ENCODE measurements around the gene NMUR2. TPM values are rescaled to one million over a fixed set of nuclear protein-coding genes. Genes with fewer than 3 reads are reported as not detected.

Gene NMUR2
- total RNA-seq, 1 donor from 2014 or later = 1.8 TPM

DNA sequence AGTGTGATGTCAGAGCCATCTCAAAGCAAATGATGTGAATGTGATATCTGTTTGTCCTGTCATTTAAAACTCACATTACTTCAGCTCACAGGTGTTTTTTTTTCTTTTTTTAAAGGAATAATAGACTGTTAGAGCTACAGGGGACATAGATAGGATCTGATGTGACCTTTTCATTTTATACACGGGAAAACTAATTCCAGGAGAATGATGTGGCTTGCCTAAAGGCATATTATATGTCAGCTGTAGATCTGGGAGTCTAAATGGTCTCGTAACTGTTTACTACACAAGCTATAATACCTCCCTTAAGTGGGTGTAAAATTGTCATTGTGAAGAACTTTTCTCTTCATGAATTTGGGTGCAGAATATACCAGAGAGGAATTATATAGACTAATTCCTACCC is 2.0 kb downstream of the NMUR2 start:
- Mint-ChIP-seq H3K4me1 (peaks cover 7% of the 10 kb centered on the region), H3K27me3 (ENCODE audit: low read depth) (peaks cover 14% of the 10 kb centered on the region), H3K36me3 (no peaks in the 10 kb centered on the region), H3K9me3 (peaks cover 1% of the 10 kb centered on the region), H3K4me3 (no peak overlapping the region), H3K27ac (no peak overlapping the region)
- no peak for DNase-seq (ENCODE audit: low spot score in 2 of 2, unreplicated experiment in 2 of 2)
- TF ChIP-seq, protein P1, sequence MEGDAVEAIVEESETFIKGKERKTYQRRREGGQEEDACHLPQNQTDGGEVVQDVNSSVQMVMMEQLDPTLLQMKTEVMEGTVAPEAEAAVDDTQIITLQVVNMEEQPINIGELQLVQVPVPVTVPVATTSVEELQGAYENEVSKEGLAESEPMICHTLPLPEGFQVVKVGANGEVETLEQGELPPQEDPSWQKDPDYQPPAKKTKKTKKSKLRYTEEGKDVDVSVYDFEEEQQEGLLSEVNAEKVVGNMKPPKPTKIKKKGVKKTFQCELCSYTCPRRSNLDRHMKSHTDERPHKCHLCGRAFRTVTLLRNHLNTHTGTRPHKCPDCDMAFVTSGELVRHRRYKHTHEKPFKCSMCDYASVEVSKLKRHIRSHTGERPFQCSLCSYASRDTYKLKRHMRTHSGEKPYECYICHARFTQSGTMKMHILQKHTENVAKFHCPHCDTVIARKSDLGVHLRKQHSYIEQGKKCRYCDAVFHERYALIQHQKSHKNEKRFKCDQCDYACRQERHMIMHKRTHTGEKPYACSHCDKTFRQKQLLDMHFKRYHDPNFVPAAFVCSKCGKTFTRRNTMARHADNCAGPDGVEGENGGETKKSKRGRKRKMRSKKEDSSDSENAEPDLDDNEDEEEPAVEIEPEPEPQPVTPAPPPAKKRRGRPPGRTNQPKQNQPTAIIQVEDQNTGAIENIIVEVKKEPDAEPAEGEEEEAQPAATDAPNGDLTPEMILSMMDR (IDR thresholded peaks at IDR 0.05; ENCODE audit: unreplicated experiment) = no peak

DNA sequence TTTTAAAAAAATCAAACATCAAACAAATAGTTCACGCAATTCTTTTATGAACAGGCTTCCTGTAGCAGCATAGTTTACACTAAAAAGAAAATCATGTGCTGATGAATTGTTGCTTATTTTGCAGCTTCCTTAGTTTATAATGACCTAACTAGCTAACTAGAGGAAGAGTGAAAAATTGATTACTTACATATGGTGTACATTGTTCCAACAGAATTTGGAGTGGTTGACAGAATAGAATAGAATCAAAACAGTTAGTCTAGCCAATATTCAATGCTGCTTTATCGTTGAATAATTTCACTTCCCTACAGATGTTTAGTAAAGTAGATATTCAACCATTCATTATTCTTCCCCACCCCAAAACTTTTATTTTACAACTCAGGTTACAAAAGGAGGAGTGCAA is 4.2 kb downstream of the NMUR2 start:
- H3K27ac Mint-ChIP-seq = no peak overlapping the region
- no peaks in the 10 kb centered on the region for H3K9me3 Mint-ChIP-seq
- TF ChIP-seq, protein P1 (IDR thresholded peaks at IDR 0.05; ENCODE audit: unreplicated experiment) = no peak
- no peak overlapping the region for H3K4me3 Mint-ChIP-seq
- H3K27me3 Mint-ChIP-seq (ENCODE audit: low read depth) = peaks cover 18% of the 10 kb centered on the region
- no peaks in the 10 kb centered on the region for H3K36me3 Mint-ChIP-seq
- peaks cover 9% of the 10 kb centered on the region for H3K4me1 Mint-ChIP-seq
- no peak for DNase-seq (ENCODE audit: low spot score in 2 of 2, unreplicated experiment in 2 of 2)

DNA sequence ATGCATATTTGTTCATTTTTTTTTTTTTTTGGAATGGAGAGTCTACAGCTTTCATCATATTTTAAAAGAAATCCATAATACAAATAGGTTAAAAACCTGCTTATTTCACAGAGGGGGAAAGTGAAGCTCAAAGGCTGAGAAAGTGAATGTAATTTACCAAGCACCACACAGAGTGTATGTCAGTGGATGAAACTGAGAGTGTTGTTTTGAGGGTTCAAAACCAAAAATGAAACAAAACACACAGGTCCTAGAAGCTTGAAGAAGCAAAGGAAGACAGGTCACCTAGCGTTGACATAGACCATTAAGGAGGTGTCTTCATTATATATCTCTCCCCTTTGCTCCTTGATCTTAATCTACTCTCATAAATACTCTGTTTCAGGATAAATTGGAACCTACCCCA is 7.5 kb downstream of the NMUR2 start:
- peaks cover 18% of the 10 kb centered on the region for H3K27me3 Mint-ChIP-seq (ENCODE audit: low read depth)
- no peak for DNase-seq (ENCODE audit: low spot score in 2 of 2, unreplicated experiment in 2 of 2)
- TF ChIP-seq, protein P1 (IDR thresholded peaks at IDR 0.05; ENCODE audit: unreplicated experiment) = no peak
- peaks cover 4% of the 10 kb centered on the region for H3K4me1 Mint-ChIP-seq
- H3K36me3 Mint-ChIP-seq = no peaks in the 10 kb centered on the region
- no peaks in the 10 kb centered on the region for H3K9me3 Mint-ChIP-seq
- H3K4me3 Mint-ChIP-seq = no peak overlapping the region
- H3K27ac Mint-ChIP-seq = no peak overlapping the region

DNA sequence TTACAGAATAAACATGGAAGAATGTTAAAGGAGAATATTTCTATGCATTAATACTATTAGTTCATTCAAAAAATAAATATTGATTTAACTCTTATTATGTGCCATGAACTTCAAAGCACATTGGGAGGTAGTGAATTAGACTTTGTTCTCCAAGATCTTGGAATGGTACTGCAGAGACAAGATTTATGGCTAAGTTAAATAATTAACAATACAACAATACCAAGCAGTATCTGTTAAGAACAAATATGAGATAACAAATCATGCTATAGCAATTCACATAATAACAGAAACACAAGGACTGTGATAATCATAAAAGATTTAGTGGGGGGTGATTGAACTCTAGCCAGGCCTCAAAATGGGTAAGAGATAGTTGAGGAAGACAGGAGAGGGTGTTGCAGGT is 11.6 kb downstream of the NMUR2 start:
- Mint-ChIP-seq H3K9me3 (peaks cover 20% of the 10 kb centered on the region), H3K27me3 (ENCODE audit: low read depth) (peaks cover 6% of the 10 kb centered on the region), H3K4me1 (peaks cover 4% of the 10 kb centered on the region), H3K36me3 (no peaks in the 10 kb centered on the region), H3K4me3 (no peak overlapping the region), H3K27ac (no peak overlapping the region)
- DNase-seq (ENCODE audit: low spot score in 2 of 2, unreplicated experiment in 2 of 2) = no peak
- TF ChIP-seq, protein P1 (IDR thresholded peaks at IDR 0.05; ENCODE audit: unreplicated experiment) = no peak

DNA sequence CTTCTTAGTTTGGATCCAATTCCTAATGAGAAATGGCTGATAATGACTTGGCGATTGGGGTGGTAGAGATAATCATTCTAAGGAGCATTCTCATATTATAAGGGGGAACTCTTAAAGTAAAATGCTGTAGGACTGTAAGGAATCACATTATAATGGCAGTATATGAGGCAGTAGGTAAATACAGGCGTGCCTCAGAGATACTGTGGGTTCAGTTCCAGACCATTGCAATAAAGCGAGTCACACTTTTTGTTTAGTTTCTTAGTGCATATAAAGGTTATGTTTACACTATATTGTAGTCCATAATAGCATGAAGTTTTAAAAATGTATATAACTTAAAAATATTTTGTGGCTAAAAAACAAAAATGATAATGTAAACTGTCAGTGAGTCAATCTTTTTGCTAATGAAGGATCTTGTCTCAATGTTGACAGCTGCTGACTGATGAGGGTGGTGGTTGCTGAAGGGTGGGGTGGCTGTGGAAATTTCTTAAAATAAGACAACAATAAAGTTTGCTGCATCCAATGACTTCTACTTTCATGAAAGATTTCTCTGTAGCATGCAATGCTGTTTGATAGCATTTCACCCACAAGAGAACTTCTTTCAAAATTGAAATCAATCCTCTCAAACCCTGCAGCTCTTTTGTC is 15.8 kb downstream of the NMUR2 start:
- no peak overlapping the region for H3K27ac Mint-ChIP-seq
- no peaks in the 10 kb centered on the region for H3K36me3 Mint-ChIP-seq
- TF ChIP-seq, protein P1 (IDR thresholded peaks at IDR 0.05; ENCODE audit: unreplicated experiment) = no peak
- H3K27me3 Mint-ChIP-seq (ENCODE audit: low read depth) = no peaks in the 10 kb centered on the region
- no peak overlapping the region for H3K4me3 Mint-ChIP-seq
- no peak for DNase-seq (ENCODE audit: low spot score in 2 of 2, unreplicated experiment in 2 of 2)
- H3K4me1 Mint-ChIP-seq = peaks cover 12% of the 10 kb centered on the region
- peaks cover 22% of the 10 kb centered on the region for H3K9me3 Mint-ChIP-seq

DNA sequence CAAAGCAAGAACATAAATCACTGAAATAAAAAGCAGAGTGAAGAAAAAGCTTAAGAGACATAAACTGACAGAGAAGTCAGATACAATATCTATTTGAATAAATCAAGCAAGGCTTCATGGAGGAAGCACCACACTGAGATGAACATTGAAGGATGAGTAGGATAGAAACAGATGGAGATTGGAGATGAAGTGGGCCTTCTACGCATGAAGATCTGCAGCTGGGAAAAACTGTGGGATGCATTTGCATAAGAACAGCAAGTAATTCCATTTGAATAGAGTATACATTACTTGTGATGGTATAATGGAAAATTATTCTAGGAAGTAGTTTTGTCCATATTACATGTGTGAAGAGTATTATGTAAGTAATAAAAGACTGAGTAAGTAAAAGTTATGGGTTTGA is 16.5 kb downstream of the NMUR2 start:
- no peak overlapping the region for H3K27ac Mint-ChIP-seq
- peaks cover 23% of the 10 kb centered on the region for H3K9me3 Mint-ChIP-seq
- no peak overlapping the region for H3K4me3 Mint-ChIP-seq
- TF ChIP-seq, protein P1 (IDR thresholded peaks at IDR 0.05; ENCODE audit: unreplicated experiment) = no peak
- H3K27me3 Mint-ChIP-seq (ENCODE audit: low read depth) = no peaks in the 10 kb centered on the region
- H3K4me1 Mint-ChIP-seq = peaks cover 11% of the 10 kb centered on the region
- no peak for DNase-seq (ENCODE audit: low spot score in 2 of 2, unreplicated experiment in 2 of 2)
- H3K36me3 Mint-ChIP-seq = no peaks in the 10 kb centered on the region
